Stimulated activated CD4-positive, alpha-beta T cell treated with anti-CD3 and anti-CD28 coated beads, Interleukin-1b, Interleukin-23, amount 100 ng/mL, for 48 hours (primary cell): Measurements from ENCODE around the gene PC.
"Not testable (repeated sequence)": the region's sequence is repeated elsewhere in the genome, so short reads cannot be mapped to it uniquely, and the experiment has no call there.

Experiments
- DNase-seq: peaks from one replicate; pipeline ENCODE4 v3.0.0-alpha.2; 2020

PC gene, protein sequence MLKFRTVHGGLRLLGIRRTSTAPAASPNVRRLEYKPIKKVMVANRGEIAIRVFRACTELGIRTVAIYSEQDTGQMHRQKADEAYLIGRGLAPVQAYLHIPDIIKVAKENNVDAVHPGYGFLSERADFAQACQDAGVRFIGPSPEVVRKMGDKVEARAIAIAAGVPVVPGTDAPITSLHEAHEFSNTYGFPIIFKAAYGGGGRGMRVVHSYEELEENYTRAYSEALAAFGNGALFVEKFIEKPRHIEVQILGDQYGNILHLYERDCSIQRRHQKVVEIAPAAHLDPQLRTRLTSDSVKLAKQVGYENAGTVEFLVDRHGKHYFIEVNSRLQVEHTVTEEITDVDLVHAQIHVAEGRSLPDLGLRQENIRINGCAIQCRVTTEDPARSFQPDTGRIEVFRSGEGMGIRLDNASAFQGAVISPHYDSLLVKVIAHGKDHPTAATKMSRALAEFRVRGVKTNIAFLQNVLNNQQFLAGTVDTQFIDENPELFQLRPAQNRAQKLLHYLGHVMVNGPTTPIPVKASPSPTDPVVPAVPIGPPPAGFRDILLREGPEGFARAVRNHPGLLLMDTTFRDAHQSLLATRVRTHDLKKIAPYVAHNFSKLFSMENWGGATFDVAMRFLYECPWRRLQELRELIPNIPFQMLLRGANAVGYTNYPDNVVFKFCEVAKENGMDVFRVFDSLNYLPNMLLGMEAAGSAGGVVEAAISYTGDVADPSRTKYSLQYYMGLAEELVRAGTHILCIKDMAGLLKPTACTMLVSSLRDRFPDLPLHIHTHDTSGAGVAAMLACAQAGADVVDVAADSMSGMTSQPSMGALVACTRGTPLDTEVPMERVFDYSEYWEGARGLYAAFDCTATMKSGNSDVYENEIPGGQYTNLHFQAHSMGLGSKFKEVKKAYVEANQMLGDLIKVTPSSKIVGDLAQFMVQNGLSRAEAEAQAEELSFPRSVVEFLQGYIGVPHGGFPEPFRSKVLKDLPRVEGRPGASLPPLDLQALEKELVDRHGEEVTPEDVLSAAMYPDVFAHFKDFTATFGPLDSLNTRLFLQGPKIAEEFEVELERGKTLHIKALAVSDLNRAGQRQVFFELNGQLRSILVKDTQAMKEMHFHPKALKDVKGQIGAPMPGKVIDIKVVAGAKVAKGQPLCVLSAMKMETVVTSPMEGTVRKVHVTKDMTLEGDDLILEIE

DNA sequence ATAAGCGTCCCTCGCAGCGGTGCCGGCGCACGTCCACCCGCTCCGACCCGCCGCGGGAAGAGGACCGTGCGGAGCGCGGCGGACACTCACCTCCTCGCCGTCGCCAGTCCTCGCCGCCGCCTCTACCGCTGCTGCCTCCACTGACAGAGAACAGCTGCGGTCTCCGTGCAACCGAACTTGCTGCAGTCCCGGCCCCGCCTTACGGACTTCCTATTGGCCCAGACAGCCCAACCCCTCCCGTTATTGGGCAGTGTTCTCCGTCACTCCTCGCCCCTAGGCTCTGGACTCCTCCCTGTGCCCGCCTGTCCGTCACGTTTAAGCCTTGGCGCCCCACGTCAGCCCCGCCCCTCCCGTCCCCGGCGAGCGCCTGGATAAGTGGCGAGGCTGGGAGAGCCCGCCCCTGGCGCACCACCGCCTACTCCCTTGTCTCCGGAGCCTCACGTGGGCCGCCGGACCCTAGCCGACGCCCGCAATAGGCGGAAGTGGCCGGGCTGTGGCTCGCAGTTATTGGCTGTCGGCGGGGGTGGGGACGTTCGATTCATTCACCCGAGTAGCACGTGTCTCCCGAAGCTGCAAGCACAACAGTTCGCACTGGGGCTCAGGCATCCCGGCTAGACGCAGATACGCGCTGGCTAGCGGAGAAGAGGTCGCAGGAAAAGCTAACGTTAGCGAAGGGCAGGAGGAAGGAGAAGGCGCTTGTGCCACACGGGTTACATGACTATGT, at the start of gene PC:
Gene PC (minus strand): TSS at position 152 of the 724 bp plus-strand sequence. CDS start 86,224 bp downstream, outside the sequence.
- peak; percentile 99 for DNase-seq

GRCh38 chr11:67007126-67007525, 48.9 kb upstream of the PC start:
- no peak for DNase-seq

- DNase-seq, result peak; percentile 48
Observed at GRCh38 chr11:67006029-67006884, 48.1 kb upstream of the PC start.

DNA sequence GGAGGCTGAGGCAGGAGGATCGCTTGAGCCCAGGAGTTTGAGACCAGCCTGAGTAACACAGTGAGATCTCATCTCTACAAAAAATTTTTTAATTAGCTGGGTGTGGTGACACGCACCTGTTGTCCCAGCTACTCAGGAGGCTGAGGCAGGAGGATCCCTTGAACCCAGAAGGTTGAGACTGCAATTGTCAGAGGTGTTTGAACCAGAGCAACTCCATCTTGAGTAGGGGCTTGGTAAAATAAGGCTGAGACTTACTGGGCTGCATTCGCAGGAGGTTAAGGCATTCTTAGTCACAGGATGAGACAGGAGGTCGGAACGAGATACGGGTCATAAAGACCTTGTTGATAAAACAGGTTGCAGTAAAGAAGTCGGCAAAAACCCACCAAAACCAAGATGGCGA, 47.0 kb upstream of the PC start:
- not testable (repeated sequence) for DNase-seq

DNA sequence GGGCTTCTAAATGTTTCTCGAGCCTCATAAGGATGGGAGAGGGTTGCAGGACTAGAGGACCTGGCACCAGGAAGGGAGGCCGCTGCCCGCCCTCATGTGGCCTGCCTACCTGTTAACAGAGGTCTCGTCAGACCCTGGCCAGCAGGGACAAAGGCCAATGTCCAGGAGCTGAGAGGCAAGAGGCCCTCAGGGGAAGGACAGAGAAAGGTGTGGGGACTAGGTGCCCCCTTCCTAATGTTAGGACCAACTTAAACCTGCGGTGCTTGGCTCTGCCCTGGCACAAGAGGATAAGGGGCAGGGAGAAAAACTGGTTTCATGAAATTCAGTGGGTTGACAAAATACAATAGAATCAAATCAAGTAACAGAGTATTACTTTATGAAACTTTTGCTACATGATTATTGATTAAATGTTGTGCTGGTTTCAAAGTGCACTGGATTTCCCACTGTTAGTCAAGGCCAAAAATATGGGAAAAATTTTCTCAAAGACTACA, 44.8 kb upstream of the PC start:
- no peak for DNase-seq

DNA sequence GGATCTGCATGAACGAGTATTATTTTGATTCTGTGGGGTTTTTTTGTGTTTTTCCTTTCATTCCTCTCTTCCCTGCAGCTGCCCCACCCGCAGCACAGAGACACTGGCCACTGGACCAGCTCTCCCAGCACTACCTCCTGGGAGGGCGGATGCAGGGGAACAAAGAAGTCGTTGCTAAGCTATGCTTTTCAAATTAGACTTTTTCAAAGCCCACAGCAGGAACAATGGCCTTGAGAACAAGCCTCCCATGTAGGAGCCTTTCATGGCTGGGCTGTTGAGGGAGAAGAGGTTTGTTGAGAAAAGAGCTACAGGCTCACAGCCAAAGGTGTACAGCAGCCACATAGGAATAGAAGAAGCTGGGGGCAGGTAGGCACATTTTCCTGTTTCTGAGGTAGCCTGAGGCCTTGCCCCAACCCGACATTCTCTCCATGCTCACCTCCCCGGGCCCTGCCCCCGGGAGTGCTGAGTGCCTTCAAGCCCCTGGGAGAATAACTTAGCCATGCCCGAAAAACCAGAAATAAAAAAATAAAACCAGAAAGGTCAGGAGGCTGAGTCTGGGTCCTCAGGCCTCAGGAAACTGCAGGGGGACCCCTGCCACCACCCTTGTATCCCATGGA, 44.2 kb upstream of the PC start:
- DNase-seq, result no peak

- no peak for DNase-seq
Observed at GRCh38 chr11:67001332-67001731, 43.1 kb upstream of the PC start.

DNA sequence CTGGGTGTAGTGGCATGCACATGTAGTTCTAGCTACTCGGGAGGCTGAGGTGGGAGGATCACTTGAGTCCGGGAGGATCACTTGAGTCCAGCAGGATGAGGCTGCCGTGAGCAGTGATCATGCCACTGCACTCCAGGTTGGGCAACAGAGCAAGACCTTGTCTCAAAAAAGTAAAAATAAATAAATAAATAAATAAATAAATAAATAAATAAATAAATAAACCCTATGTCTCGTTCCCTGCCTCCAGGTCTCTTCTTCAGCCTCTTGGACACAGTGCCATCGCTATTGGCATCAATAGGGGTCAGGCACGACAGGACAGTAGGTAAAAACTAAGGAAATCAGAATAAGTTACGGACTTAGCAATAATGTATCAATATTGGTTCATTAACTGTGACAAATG, 41.4 kb upstream of the PC start:
- DNase-seq, result no peak

DNA sequence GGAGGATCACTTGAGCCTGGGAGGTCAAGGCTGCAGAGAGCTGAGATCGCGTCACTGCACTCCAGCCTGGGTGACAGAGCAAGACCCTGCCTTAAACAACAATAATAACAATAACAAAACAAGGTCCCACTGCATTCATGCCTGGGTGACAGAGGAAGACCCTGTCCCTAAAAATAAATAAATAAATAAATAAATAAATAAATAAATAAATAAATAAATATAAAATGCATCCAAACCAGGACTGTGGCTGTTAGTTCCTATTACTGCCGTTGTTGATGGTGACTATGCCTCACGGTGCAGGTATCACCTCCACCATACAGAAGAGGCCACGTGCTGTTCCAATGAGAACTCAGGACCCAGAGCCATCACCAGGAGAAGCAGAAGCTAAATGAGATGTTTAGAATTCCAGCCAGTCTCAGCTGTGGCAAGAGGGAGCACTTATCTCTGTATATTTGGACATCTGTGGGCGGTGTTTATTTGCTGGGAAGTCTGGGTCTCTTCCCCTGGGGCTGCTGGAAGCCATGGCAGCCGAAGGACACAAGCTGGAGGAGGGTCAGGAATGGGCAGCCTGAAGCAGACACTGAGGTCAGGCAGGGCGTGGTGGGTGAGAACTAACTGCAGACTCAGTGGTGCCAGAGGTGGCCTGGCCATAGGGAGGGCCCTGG, 38.6 kb upstream of the PC start:
- DNase-seq, result no peak

- DNase-seq, result no peak
Observed at GRCh38 chr11:66992041-66992440, 33.9 kb upstream of the PC start.

DNA sequence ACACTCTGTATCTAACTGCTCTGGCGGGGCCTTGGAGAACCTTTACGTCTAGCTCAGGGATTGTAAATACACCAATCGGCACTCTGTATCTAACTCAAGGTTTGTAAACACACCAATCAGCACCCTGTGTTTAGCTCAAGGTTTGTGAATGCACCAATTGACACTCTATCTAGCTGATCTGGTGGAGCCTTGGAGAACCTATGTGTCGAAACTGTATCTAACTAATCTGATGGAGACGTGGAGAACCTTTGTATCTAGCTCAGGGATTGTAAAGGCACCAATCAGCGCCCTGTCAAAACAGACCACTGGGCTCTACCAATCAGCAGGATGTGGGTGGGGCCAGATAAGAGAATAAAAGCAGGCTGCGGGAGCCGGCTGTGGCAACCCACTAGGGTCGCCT, 31.2 kb upstream of the PC start:
- DNase-seq, result not testable (repeated sequence)

DNA sequence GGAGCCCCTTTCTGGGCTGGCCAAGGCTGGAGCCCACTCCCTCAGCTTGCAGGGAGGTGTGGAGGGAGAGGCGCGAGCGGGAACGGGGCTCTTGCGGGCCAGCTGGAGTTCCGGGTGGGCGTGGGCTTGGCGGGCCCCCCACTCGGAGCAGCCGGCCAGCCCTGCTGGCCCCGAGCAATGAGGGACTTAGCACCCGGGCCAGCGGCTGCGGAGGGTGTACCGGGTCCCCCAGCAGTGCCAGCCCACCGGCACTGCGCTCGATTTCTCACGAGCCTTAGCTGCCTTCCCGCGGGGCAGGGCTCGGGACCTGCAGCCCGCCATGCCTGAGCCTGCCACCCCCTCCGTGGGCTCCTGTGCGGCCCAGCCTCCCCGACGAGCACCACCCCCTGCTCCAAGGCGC, 30.6 kb upstream of the PC start:
- DNase-seq, result not testable (repeated sequence)

GRCh38 chr11:66987924-66988637, 29.9 kb upstream of the PC start:
- DNase-seq, result no peak

GRCh38 chr11:66987158-66987620, 29.0 kb upstream of the PC start:
- no peak for DNase-seq

- DNase-seq, result no peak
Observed at GRCh38 chr11:66986178-66986545, 28.0 kb upstream of the PC start.

DNA sequence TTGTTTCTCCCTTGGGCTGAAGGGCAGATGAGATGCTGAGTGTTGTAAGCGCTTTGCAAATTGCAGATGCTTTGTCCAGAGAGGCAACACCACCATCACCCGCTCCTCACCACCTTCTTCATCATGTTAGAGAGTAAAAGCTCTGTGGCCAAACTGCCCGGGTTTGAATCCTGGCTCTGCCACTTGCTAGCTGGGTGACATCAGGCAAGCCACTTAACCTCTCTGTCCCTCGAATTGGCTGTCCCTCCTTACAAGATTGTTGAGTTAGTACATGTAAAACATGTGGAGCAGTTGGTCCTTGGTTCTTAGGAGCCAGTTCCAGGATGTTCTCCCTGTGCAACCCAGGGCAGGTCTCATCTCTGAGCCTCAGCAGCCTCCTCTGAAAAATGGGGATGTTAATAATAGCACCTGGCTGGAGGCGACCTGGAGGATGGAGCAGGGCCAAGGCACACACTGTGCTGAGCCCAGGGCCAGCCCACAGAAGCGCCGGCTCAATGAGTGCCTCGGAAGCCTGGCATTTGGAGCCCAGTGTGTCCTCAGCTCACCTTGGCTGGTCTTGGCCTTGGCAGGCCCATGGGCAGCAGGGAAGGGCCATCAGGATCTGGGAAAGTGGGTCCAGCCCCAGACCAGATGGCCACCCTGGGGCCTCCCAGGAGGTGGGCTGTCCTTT, 27.5 kb upstream of the PC start:
- DNase-seq, result no peak

- DNase-seq, result no peak
Observed at GRCh38 chr11:66983275-66983924, 25.2 kb upstream of the PC start.

DNA sequence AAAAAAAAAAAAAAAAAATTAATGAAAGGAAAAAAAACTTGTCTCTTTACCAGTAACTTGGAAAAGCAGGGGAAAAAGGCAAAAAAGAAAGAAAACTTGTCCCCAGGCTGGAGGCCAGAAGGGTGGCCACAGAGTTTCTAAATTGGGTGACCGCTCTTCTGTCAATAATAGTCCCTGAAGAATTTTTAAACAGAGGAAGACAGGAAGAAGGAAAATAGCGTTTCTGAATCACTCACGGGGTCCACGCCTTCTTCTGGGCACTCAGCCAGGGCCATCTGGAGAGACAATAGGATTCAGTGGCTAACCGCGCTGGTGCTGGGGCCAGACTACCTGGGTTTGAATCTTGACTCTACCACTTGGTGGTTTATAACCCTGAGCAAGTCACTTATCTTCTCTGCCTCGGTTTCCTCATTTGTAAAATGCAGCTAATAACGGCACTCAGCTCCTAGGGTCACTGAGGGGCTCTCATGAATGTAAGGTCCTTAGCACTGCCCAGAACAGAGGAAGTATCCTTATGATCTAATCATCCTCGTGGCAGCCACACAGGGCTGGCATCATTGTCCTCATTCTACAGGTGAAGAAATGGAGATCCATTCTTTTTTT, 23.9 kb upstream of the PC start:
- DNase-seq, result peak; percentile 6
